ENCODE measurements around the gene SEL1L3.

The SEL1L3 gene

GRCh38 chr4:25859429-25860148 lies 3.2 kb downstream of the SEL1L3 start:
- no peak for DNase-seq (ENCODE audit: low read depth)
- H3K4me3 ChIP-seq (ENCODE audit: low read depth, low read length): no peak overlapping the region

- no peak overlapping the region for H3K4me3 ChIP-seq (ENCODE audit: low read depth, low read length)
- DNase-seq (ENCODE audit: low read depth): no peak
Observed at GRCh38 chr4:25857851-25858400, 4.9 kb downstream of the SEL1L3 start.

- no peak overlapping the region for H3K4me3 ChIP-seq (ENCODE audit: low read depth, low read length)
- no peak for DNase-seq (ENCODE audit: low read depth)
Observed at GRCh38 chr4:25857403-25857802, 5.4 kb downstream of the SEL1L3 start.

- H3K4me3 ChIP-seq (ENCODE audit: low read depth, low read length): no peak overlapping the region
- peak; percentile 16 for DNase-seq (ENCODE audit: low read depth)
Observed at GRCh38 chr4:25856756-25857155, 6.0 kb downstream of the SEL1L3 start.

- no peak for DNase-seq (ENCODE audit: low read depth)
- H3K4me3 ChIP-seq (ENCODE audit: low read depth, low read length): no peak overlapping the region
Observed at GRCh38 chr4:25852103-25852502, 10.7 kb downstream of the SEL1L3 start.

GRCh38 chr4:25847329-25847728 lies 15.5 kb downstream of the SEL1L3 start:
- H3K4me3 ChIP-seq (ENCODE audit: low read depth, low read length): no peak overlapping the region
- DNase-seq (ENCODE audit: low read depth): no peak

- no peak overlapping the region for H3K4me3 ChIP-seq (ENCODE audit: low read depth, low read length)
- DNase-seq (ENCODE audit: low read depth): no peak
Observed at GRCh38 chr4:25845841-25846653, 16.7 kb downstream of the SEL1L3 start.

- no peak overlapping the region for H3K4me3 ChIP-seq (ENCODE audit: low read depth, low read length)
- no peak for DNase-seq (ENCODE audit: low read depth)
Observed at GRCh38 chr4:25844961-25845712, 17.7 kb downstream of the SEL1L3 start.

GRCh38 chr4:25843340-25844097 lies 19.3 kb downstream of the SEL1L3 start:
- no peak for DNase-seq (ENCODE audit: low read depth)
- H3K4me3 ChIP-seq (ENCODE audit: low read depth, low read length): no peak overlapping the region

GRCh38 chr4:25842229-25842845 lies 20.5 kb downstream of the SEL1L3 start:
- no peak overlapping the region for H3K4me3 ChIP-seq (ENCODE audit: low read depth, low read length)
- DNase-seq (ENCODE audit: low read depth): no peak

- no peak overlapping the region for H3K4me3 ChIP-seq (ENCODE audit: low read depth, low read length)
- DNase-seq (ENCODE audit: low read depth): no peak
Observed at GRCh38 chr4:25839687-25840086, 23.1 kb downstream of the SEL1L3 start.

GRCh38 chr4:25839233-25839632 lies 23.6 kb downstream of the SEL1L3 start:
- no peak for DNase-seq (ENCODE audit: low read depth)

GRCh38 chr4:25838526-25838925 lies 24.3 kb downstream of the SEL1L3 start:
- H3K4me3 ChIP-seq (ENCODE audit: low read depth, low read length): no peak overlapping the region
- no peak for DNase-seq (ENCODE audit: low read depth)

More at GRCh38 chr4:25839233-25839632, 23.6 kb downstream of the SEL1L3 start:
- H3K4me3 ChIP-seq (ENCODE audit: low read depth, low read length): no peak overlapping the region

- DNase-seq (ENCODE audit: low read depth): no peak
Observed at GRCh38 chr4:25837107-25837506, 25.7 kb downstream of the SEL1L3 start.

GRCh38 chr4:25835384-25835783 lies 27.4 kb downstream of the SEL1L3 start:
- H3K4me3 ChIP-seq (ENCODE audit: low read depth, low read length): no peak overlapping the region
- DNase-seq (ENCODE audit: low read depth): no peak

More at GRCh38 chr4:25837107-25837506, 25.7 kb downstream of the SEL1L3 start:
- H3K4me3 ChIP-seq (ENCODE audit: low read depth, low read length): no peak overlapping the region

- H3K4me3 ChIP-seq (ENCODE audit: low read depth, low read length): no peak overlapping the region
- no peak for DNase-seq (ENCODE audit: low read depth)
Observed at GRCh38 chr4:25834411-25835107, 28.2 kb downstream of the SEL1L3 start.

- H3K4me3 ChIP-seq (ENCODE audit: low read depth, low read length): no peak overlapping the region
- no peak for DNase-seq (ENCODE audit: low read depth)
Observed at GRCh38 chr4:25830548-25830947, 32.2 kb downstream of the SEL1L3 start.

GRCh38 chr4:25827897-25828296 lies 34.9 kb downstream of the SEL1L3 start:
- H3K4me3 ChIP-seq (ENCODE audit: low read depth, low read length): no peak overlapping the region
- no peak for DNase-seq (ENCODE audit: low read depth)

All from skeletal muscle cell (primary cell).